Transverse colon (tissue), 4 donors: ENCODE results near the gene CACNA1C.

Source experiments
- CTCF ChIP-seq, 5 experiments: fragments of 200-600 bp in 3 of 5; fragments of 450-650 bp in 2 of 5; sonication (generic) in 3 of 5; IDR thresholded peaks; 1 replicate in 2 of 5; 2 replicates in 3 of 5; pipeline ENCODE4 v1.5.1; 2016 to 2017; ENCODE audit warnings: antibody characterized with exemption in 5 of 5, inconsistent platforms in 3 of 5, mild to moderate bottlenecking in 2 of 5, moderate library complexity in 1 of 5
- POLR2A ChIP-seq: fragments of 450-650 bp; IDR thresholded peaks from one replicate; pipeline ENCODE4 v1.6.1; 2016; ENCODE audit warnings: antibody characterized with exemption, mild to moderate bottlenecking, moderate library complexity
- POLR2AphosphoS5 ChIP-seq, 3 donors: sonication (generic); formaldehyde crosslinking; IDR thresholded peaks; one replicate each; pipeline ENCODE4 v1.6.1; 2016; ENCODE audit warnings: antibody characterized with exemption in 3 of 3

- TF ChIP-seq CTCF (IDR thresholded peaks at IDR 0.05) (no peak), POLR2AphosphoS5 (IDR thresholded peaks at IDR 0.05) (no peak), POLR2A (no peak)
These were observed 357.0 kb downstream of the CACNA1C start for GRCh38 chr12:2409656-2410265.
